Uterus (tissue), 2 donors: ENCODE results near the gene PLEKHM2.

Experiments
- CTCF ChIP-seq, 4 experiments: fragments of 200-600 bp in 2 of 4; fragments of 450-650 bp in 2 of 4; sonication (generic) in 2 of 4; IDR thresholded peaks; one replicate each; pipeline ENCODE4 v1.5.1; 2016 to 2019; ENCODE audit warnings: antibody characterized with exemption in 4 of 4, mild to moderate bottlenecking in 2 of 4, moderate library complexity in 1 of 4
- POLR2A ChIP-seq, 2 donors: fragments of 450-650 bp; IDR thresholded peaks; one replicate each; pipeline ENCODE4 v1.6.1; 2016; ENCODE audit warnings: antibody characterized with exemption in 2 of 2, mild to moderate bottlenecking in 1 of 2, moderate library complexity in 1 of 2

DNA sequence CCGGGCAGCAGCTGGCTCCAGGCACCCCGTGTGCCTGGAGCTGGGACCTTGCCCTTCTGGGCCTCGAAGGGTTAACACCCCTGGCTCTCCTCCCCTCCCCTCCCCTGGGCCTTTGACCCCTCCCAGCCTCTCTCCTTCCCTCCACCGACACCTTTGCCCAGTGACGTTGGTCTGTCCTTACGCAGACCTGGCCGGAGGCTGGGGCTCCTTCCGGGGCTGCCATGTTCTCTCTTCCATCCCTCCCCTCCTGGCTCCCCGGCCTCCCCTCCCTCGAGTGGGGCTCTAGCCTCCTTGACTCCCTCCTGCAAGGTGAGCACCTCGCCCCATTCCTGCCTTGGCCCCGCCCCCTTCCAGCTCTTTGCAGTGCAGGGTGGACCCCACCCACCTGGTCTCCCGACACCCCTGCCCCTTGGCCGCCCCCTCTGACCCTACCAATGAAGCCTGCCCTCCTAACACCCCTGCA is 58.2 kb downstream of the PLEKHM2 start, which contains the start of gene TMEM82:
- TF ChIP-seq CTCF (IDR thresholded peaks at IDR 0.05) (no peak), POLR2A (IDR thresholded peaks at IDR 0.05) (no peak)
